HepG2 (cell line): Measurements from ENCODE around the gene SLC39A3. TPM values are rescaled to one million over a fixed set of nuclear protein-coding genes. Genes with fewer than 3 reads are reported as not detected.

Experiments
- AFF4 ChIP-seq: sonication (generic); formaldehyde crosslinking; IDR thresholded peaks from 2 replicates; pipeline ENCODE4 v1.4.0; 2020; ENCODE audit warnings: missing genetic modification reagents
- ARNT2 ChIP-seq: sonication (generic); formaldehyde crosslinking; IDR thresholded peaks from 2 replicates; pipeline ENCODE4 v1.8.0; 2022; ENCODE audit warnings: mild to moderate bottlenecking, low read depth, missing genetic modification reagents, moderate library complexity
- DMTF1 ChIP-seq: sonication (generic); formaldehyde crosslinking; IDR thresholded peaks from 2 replicates; pipeline ENCODE4 v1.4.0; 2020; ENCODE audit warnings: mild to moderate bottlenecking, missing genetic modification reagents
- EHMT2 ChIP-seq: fragments of 200-600 bp; sonication (generic); IDR thresholded peaks from 2 replicates; pipeline ENCODE4 v1.7.0; 2017; ENCODE audit warnings: antibody characterized with exemption, low read depth, low read length, borderline replicate concordance
- GABPA ChIP-seq, 2 experiments: IDR thresholded peaks; 2 replicates each; pipeline ENCODE4 v1.6.1; 2011 to 2016; ENCODE audit warnings: low read depth in 2 of 2, low read length in 1 of 2, missing biosample characterization in 1 of 2, missing genetic modification characterization in 1 of 2
- GMEB2 ChIP-seq: IDR thresholded peaks from 2 replicates; pipeline ENCODE4 v1.6.1; 2016; ENCODE audit warnings: missing biosample characterization, missing genetic modification reagents, low read depth
- GTF2F1 ChIP-seq: fragments of 150-350 bp; IDR thresholded peaks from 2 replicates; pipeline ENCODE4 v1.6.1; 2014; ENCODE audit warnings: low read length
- KLF16 ChIP-seq, 2 experiments: sonication (generic) in 1 of 2; formaldehyde crosslinking in 1 of 2; IDR thresholded peaks; 2 replicates each; pipeline versions ENCODE4 v1.6.1 to v1.8.0; 2016 to 2023; ENCODE audit warnings: missing genetic modification reagents in 2 of 2, missing compliant biosample characterization in 1 of 2
- MTF1 ChIP-seq: sonication (generic); formaldehyde crosslinking; IDR thresholded peaks from 2 replicates; pipeline ENCODE4 v1.5.0; 2020; ENCODE audit warnings: missing genetic modification reagents
- SRSF9 ChIP-seq: fragments of 200-400 bp; formaldehyde crosslinking; IDR thresholded peaks from 2 replicates; pipeline ENCODE4 v1.6.1; 2018; ENCODE audit warnings: borderline replicate concordance, mild to moderate bottlenecking, low read depth, low read length; ENCODE audit not compliant: insufficient read depth, poor library complexity, severe bottlenecking
- TBP ChIP-seq: sonication (generic); formaldehyde crosslinking; IDR thresholded peaks from 2 replicates; pipeline ENCODE4 v1.5.0; 2020; ENCODE audit warnings: missing genetic modification reagents
- ZBTB43 ChIP-seq: sonication (generic); formaldehyde crosslinking; conservative IDR thresholded peaks from 2 replicates; pipeline ENCODE4 v1.4.0; 2020; ENCODE audit warnings: missing genetic modification reagents
- ZBTB44 ChIP-seq: sonication (generic); formaldehyde crosslinking; IDR thresholded peaks from 2 replicates; pipeline ENCODE4 v1.4.0; 2020; ENCODE audit warnings: missing genetic modification reagents
- ZNF333 ChIP-seq: sonication (generic); formaldehyde crosslinking; IDR thresholded peaks from 2 replicates; pipeline ENCODE4 v1.4.0; 2020; ENCODE audit warnings: mild to moderate bottlenecking, missing genetic modification reagents, borderline replicate concordance
- ZSCAN21 ChIP-seq: sonication (generic); formaldehyde crosslinking; IDR thresholded peaks from 2 replicates; pipeline ENCODE4 v1.8.0; 2022; ENCODE audit warnings: mild to moderate bottlenecking, missing genetic modification reagents, moderate library complexity, borderline replicate concordance
- polyA plus RNA-seq, 8 experiments: library from polyadenylated mRNA; depleted of rRNA in 3 of 8; stranded (reverse) in 7 of 8; unstranded in 1 of 8; fragments of >200 nt; fragmentation: Illumina TruSeq in 4 of 8; extraction: Trizol in 4 of 8; gene quantifications; 2 replicates each; pipeline versions ENCODE4 v1.2.1 to v1.2.3, GENCODE V29; 2011 to 2016; ENCODE audit warnings: low read depth in 4 of 8, missing spikeins in 1 of 8, mixed read lengths in 1 of 8; ENCODE audit not compliant: insufficient read depth in 1 of 8
- total RNA-seq, 5 experiments: library from RNA; depleted of rRNA; stranded (reverse); fragments of >200 nt; fragmentation: Illumina TruSeq; extraction: Trizol; gene quantifications; 2 replicates each; pipeline ENCODE4 v1.2.3, GENCODE V29; 2016; ENCODE audit warnings: low read depth in 1 of 5

Gene SLC39A3
- total and polyA plus RNA-seq, 2 of the 13 experiments (the other 11 are each of a cell fraction or from before 2014, with no cell fraction given): 33.6 to 41.6 TPM

GRCh38 chr19:2739602-2740313 lies at the start of gene SLC39A3 (continued):
- TF ChIP-seq ZBTB43 (CRISPR knock-in tag): peak; percentile 94
- TF ChIP-seq ZBTB44 (CRISPR knock-in tag): peak; percentile 98
- no peak for TF ChIP-seq SRSF9
- TF ChIP-seq EHMT2: peak; percentile 100
- peak; percentile 86; the same call in 1 of the 2 replicates for TF ChIP-seq AFF4 (CRISPR knock-in tag)
- peak; percentile 89; the same call in 1 of the 2 replicates for TF ChIP-seq ZNF333 (CRISPR knock-in tag)
- TF ChIP-seq ZSCAN21: peak; percentile 94
- TF ChIP-seq GTF2F1: no peak
- no peak for TF ChIP-seq TBP (CRISPR knock-in tag)
- TF ChIP-seq KLF16 (CRISPR knock-in tag; IDR thresholded peaks at IDR 0.05): peak in 1 of 2 experiments; percentile 100; a peak in 2 of 4 replicates
- peak; percentile 88 for TF ChIP-seq GABPA (IDR thresholded peaks at IDR 0.05; ENCODE audit: low read depth, low read length)
- TF ChIP-seq GABPA (CRISPR knock-in tag; IDR thresholded peaks at IDR 0.05; ENCODE audit: low read depth): peak; percentile 96
- TF ChIP-seq DMTF1 (CRISPR knock-in tag): no peak; the same call in 1 of the 2 replicates
- peak; percentile 97 for TF ChIP-seq ARNT2 (CRISPR knock-in tag)
- peak; percentile 90; the same call in 1 of the 2 replicates for TF ChIP-seq MTF1 (CRISPR knock-in tag)
- TF ChIP-seq GMEB2 (CRISPR knock-in tag): peak; percentile 65; the same call in 1 of the 2 replicates
